GM19455 (cell line): ENCODE measurements around the gene ICAM4.

Experiments
- ATAC-seq: cut with Tn5 transposase; IDR thresholded peaks from one replicate; pipeline ENCODE4 v1.9.1; 2021; ENCODE audit not compliant: unreplicated experiment

Gene ICAM4

GRCh38 chr19:10290357-10290875, 3.7 kb downstream of the ICAM4 start:
- ATAC-seq, result no peak

- no peak for ATAC-seq
Measured at GRCh38 chr19:10290876-10291553, 4.3 kb downstream of the ICAM4 start.

- no peak for ATAC-seq
Measured at GRCh38 chr19:10291554-10292205, 4.9 kb downstream of the ICAM4 start.

- ATAC-seq, result peak; percentile 59
Measured at GRCh38 chr19:10292206-10292788, 5.5 kb downstream of the ICAM4 start.

- no peak for ATAC-seq
Measured at GRCh38 chr19:10292789-10293636, 6.3 kb downstream of the ICAM4 start.

- no peak for ATAC-seq
Measured at GRCh38 chr19:10293637-10294367, 7.0 kb downstream of the ICAM4 start.

- no peak for ATAC-seq
Measured at GRCh38 chr19:10294368-10294697, 7.6 kb downstream of the ICAM4 start.

GRCh38 chr19:10295305-10295846, 8.6 kb downstream of the ICAM4 start:
- ATAC-seq, result no peak

GRCh38 chr19:10295847-10296591, 9.3 kb downstream of the ICAM4 start:
- no peak for ATAC-seq

GRCh38 chr19:10299545-10300458, 13.0 kb downstream of the ICAM4 start:
- no peak for ATAC-seq

GRCh38 chr19:10305139-10305806, 18.5 kb downstream of the ICAM4 start:
- no peak for ATAC-seq

- ATAC-seq, result no peak
Measured at GRCh38 chr19:10306327-10306726, 19.6 kb downstream of the ICAM4 start.

- ATAC-seq, result no peak
Measured at GRCh38 chr19:10309423-10309822, 22.7 kb downstream of the ICAM4 start, which contains the start of gene ZGLP1. Gene ZGLP1 (minus strand): TSS chr19:10309815.

GRCh38 chr19:10315335-10316214, 28.8 kb downstream of the ICAM4 start, which contains the start of gene FDX2:
Gene FDX2 (minus strand): TSS chr19:10316015. CDS start chr19:10315996, 19 bp downstream.
- ATAC-seq, result peak; percentile 57

- no peak for ATAC-seq
Measured at GRCh38 chr19:10316229-10317044, 29.7 kb downstream of the ICAM4 start.
